ENCODE results near the gene DGKQ. TPM values are rescaled to one million over a fixed set of nuclear protein-coding genes. Genes with fewer than 3 reads are reported as not detected.

DGKQ gene
- total RNA-seq, 2 experiments from 2014 or later, result 22.9 to 27.6 TPM

GRCh38 chr4:954211-955020 is 19.0 kb downstream of the DGKQ start:
- no peak overlapping the region for H3K27ac Mint-ChIP-seq
- CTCF ChIA-PET, result no interaction called here
- H3K27me3 Mint-ChIP-seq, result no peaks in the 10 kb centered on the region
- no peak overlapping the region for H3K4me3 Mint-ChIP-seq
- ATAC-seq (no peak), DNase-seq (no peak)
- no peaks in the 10 kb centered on the region for H3K9me3 Mint-ChIP-seq (ENCODE audit: low read depth)
- H3K36me3 Mint-ChIP-seq, result peaks cover 2% of the 10 kb centered on the region
- H3K4me1 Mint-ChIP-seq, result no peaks in the 10 kb centered on the region

- no peak for ATAC-seq
- Mint-ChIP-seq H3K4me1 (no peaks in the 10 kb centered on the region), H3K4me3 (no peak overlapping the region), H3K27me3 (no peaks in the 10 kb centered on the region), H3K27ac (no peak overlapping the region), H3K36me3 (peaks cover 2% of the 10 kb centered on the region), H3K9me3 (ENCODE audit: low read depth) (no peaks in the 10 kb centered on the region)
- CTCF ChIA-PET, result no interaction called here
- no peak for DNase-seq
Measured at GRCh38 chr4:953574-953915, 19.8 kb downstream of the DGKQ start.

- no peak for DNase-seq
- peaks cover 2% of the 10 kb centered on the region for H3K36me3 Mint-ChIP-seq
- H3K4me1 Mint-ChIP-seq, result no peaks in the 10 kb centered on the region
- no peaks in the 10 kb centered on the region for H3K27me3 Mint-ChIP-seq
- H3K4me3 Mint-ChIP-seq, result no peak overlapping the region
- H3K9me3 Mint-ChIP-seq (ENCODE audit: low read depth), result no peaks in the 10 kb centered on the region
- CTCF ChIA-PET, result no interaction called here
- ATAC-seq, result no peak
- no peak overlapping the region for H3K27ac Mint-ChIP-seq
Measured at GRCh38 chr4:952881-953573, 20.3 kb downstream of the DGKQ start.

GRCh38 chr4:951594-952468 is 21.5 kb downstream of the DGKQ start:
- CTCF ChIA-PET, result no interaction called here
- Mint-ChIP-seq H3K9me3 (ENCODE audit: low read depth) (no peaks in the 10 kb centered on the region), H3K27ac (no peak overlapping the region), H3K36me3 (peaks cover 2% of the 10 kb centered on the region), H3K27me3 (no peaks in the 10 kb centered on the region), H3K4me1 (no peaks in the 10 kb centered on the region), H3K4me3 (no peak overlapping the region)
- no peak for DNase-seq
- no peak for ATAC-seq

GRCh38 chr4:951186-951585 is 22.2 kb downstream of the DGKQ start:
- no peaks in the 10 kb centered on the region for H3K9me3 Mint-ChIP-seq (ENCODE audit: low read depth)
- no peaks in the 10 kb centered on the region for H3K4me1 Mint-ChIP-seq
- H3K27ac Mint-ChIP-seq, result no peak overlapping the region
- H3K4me3 Mint-ChIP-seq, result no peak overlapping the region
- ATAC-seq, result no peak
- DNase-seq, result no peak
- CTCF ChIA-PET, result no interaction called here
- H3K27me3 Mint-ChIP-seq, result no peaks in the 10 kb centered on the region
- H3K36me3 Mint-ChIP-seq, result peaks cover 2% of the 10 kb centered on the region

GRCh38 chr4:950136-951020 is 23.0 kb downstream of the DGKQ start:
- H3K27me3 Mint-ChIP-seq, result no peaks in the 10 kb centered on the region
- no peaks in the 10 kb centered on the region for H3K4me1 Mint-ChIP-seq
- peaks cover 2% of the 10 kb centered on the region for H3K36me3 Mint-ChIP-seq
- H3K9me3 Mint-ChIP-seq (ENCODE audit: low read depth), result no peaks in the 10 kb centered on the region
- ATAC-seq (no peak), DNase-seq (no peak)
- H3K27ac Mint-ChIP-seq, result no peak overlapping the region
- H3K4me3 Mint-ChIP-seq, result no peak overlapping the region
- CTCF ChIA-PET, result no interaction called here

DNA sequence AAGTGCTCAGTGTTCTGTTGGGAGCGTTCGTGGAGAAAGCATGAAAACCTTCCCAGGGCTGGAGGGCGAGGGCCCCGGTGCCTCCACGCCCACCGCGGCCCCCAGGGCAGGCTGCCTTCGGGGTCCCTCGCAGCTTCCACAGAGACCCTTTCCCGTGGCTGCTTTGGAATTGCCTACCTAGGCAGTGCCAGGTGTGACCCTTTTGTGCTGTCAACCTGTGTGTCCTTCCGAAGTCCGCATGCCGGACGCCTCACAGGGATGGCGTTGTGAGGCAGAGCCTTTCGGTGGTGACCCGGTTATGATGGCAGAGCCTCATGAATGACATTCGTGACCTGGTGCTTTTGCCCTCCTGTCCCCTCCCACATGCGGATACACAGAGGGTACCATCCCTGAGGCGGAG is 23.7 kb downstream of the DGKQ start:
- CTCF ChIA-PET, result no interaction called here
- Mint-ChIP-seq H3K36me3 (peaks cover 2% of the 10 kb centered on the region), H3K27me3 (no peaks in the 10 kb centered on the region), H3K4me1 (no peaks in the 10 kb centered on the region), H3K4me3 (no peak overlapping the region), H3K27ac (no peak overlapping the region), H3K9me3 (ENCODE audit: low read depth) (no peaks in the 10 kb centered on the region)
- ATAC-seq, result no peak
- no peak for DNase-seq

DNA sequence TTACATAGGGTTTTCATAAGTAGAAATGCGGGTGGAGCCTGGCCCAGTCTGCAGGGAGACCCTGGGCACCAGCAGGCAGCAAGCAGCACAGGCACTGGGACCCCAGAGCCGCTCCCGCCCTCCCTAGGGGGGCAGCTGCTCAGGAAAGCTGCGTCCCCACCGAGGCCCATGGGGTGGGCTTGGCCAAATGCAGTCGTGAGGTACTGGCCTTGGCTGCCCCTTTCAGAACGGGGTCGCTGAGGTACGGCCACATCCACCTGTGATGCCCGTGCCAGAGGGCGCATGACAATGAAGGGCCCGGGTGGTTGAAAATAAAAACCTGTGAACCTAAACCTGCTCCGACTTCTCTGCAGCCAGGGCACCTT is 24.5 kb downstream of the DGKQ start:
- Mint-ChIP-seq H3K9me3 (ENCODE audit: low read depth) (no peaks in the 10 kb centered on the region), H3K36me3 (no peaks in the 10 kb centered on the region), H3K27me3 (no peaks in the 10 kb centered on the region), H3K4me3 (no peak overlapping the region), H3K27ac (no peak overlapping the region), H3K4me1 (no peaks in the 10 kb centered on the region)
- ATAC-seq (no peak), DNase-seq (no peak)
- CTCF ChIA-PET, result no interaction called here

DNA sequence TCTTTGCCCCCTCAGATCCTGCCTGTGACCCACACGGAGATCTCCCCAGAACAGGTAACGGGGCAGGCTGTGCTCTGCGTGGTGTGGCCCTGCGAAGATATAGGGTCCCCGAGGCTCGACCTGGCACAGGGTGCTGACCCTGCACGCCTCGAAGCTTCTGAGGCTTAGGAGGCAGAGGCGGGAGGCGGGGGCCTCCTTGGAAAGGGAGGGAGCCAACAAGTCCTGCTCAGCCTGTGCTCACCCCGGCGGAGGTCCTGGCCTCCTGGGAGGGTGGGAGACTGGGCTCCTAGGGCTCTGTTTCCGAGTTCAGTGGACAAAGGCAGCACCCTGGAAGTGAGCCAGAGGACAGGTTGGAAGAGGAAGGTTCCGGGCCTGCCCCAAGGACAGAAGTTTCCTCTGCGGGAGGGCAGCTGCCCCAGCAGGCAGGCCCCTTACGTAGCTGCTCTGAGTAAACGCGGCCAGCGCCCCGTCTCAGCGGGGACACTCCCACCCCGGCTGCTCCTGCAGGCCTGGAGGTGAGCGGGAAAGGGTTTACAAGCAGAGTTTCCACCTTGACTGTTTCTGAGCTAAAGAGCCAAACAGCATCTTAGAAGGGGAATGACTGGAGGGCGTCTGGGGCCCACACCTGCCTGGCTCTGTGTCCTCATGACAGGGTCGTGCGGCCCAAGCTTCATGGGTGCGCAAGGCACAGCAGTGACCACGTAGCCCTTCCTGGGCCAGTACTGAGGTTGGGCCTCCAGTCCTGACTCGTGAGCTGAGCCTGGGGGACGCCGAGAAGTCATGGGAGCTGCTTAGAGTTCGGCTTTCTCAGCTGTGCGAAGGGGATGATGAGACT is 25.1 kb downstream of the DGKQ start:
- Mint-ChIP-seq H3K36me3 (no peaks in the 10 kb centered on the region), H3K27me3 (no peaks in the 10 kb centered on the region), H3K4me1 (no peaks in the 10 kb centered on the region), H3K4me3 (no peak overlapping the region), H3K9me3 (ENCODE audit: low read depth) (no peaks in the 10 kb centered on the region), H3K27ac (no peak overlapping the region)
- CTCF ChIA-PET, result no interaction called here
- ATAC-seq (no peak), DNase-seq (no peak)

GRCh38 chr4:947491-947971 is 25.8 kb downstream of the DGKQ start:
- Mint-ChIP-seq H3K4me1 (no peaks in the 10 kb centered on the region), H3K27me3 (no peaks in the 10 kb centered on the region), H3K36me3 (no peaks in the 10 kb centered on the region), H3K4me3 (no peak overlapping the region), H3K27ac (no peak overlapping the region), H3K9me3 (ENCODE audit: low read depth) (no peaks in the 10 kb centered on the region)
- ATAC-seq (no peak), DNase-seq (no peak)
- CTCF ChIA-PET, result no interaction called here

GRCh38 chr4:946517-947471 is 26.6 kb downstream of the DGKQ start:
- H3K4me3 Mint-ChIP-seq, result no peak overlapping the region
- no peaks in the 10 kb centered on the region for H3K9me3 Mint-ChIP-seq (ENCODE audit: low read depth)
- CTCF ChIA-PET, result no interaction called here
- no peak for ATAC-seq
- DNase-seq, result no peak
- H3K36me3 Mint-ChIP-seq, result no peaks in the 10 kb centered on the region
- H3K27me3 Mint-ChIP-seq, result no peaks in the 10 kb centered on the region
- H3K4me1 Mint-ChIP-seq, result no peaks in the 10 kb centered on the region
- H3K27ac Mint-ChIP-seq, result no peak overlapping the region

GRCh38 chr4:946103-946450 is 27.3 kb downstream of the DGKQ start:
- Mint-ChIP-seq H3K4me3 (no peak overlapping the region), H3K9me3 (ENCODE audit: low read depth) (no peaks in the 10 kb centered on the region), H3K27me3 (no peaks in the 10 kb centered on the region), H3K27ac (no peak overlapping the region), H3K4me1 (no peaks in the 10 kb centered on the region), H3K36me3 (no peaks in the 10 kb centered on the region)
- ATAC-seq (no peak), DNase-seq (no peak)
- CTCF ChIA-PET, result no interaction called here

All from activated CD8-positive, alpha-beta memory T cell treated with anti-CD3 and anti-CD28 coated beads, Interleukin-2, amount 10 ng/mL, durations not matched to agents 7 days and 5 days (primary cell).